Transverse colon (tissue), 4 donors: Measurements from ENCODE around the gene LRP1.

ENCODE experiments used
- EP300 ChIP-seq: sonication (generic); formaldehyde crosslinking; IDR thresholded peaks from one replicate; pipeline ENCODE4 v1.6.1; 2017; ENCODE audit warnings: antibody characterized with exemption, low read depth
- POLR2A ChIP-seq: fragments of 450-650 bp; IDR thresholded peaks from one replicate; pipeline ENCODE4 v1.6.1; 2016; ENCODE audit warnings: antibody characterized with exemption, mild to moderate bottlenecking, moderate library complexity
- POLR2AphosphoS5 ChIP-seq, 3 donors: sonication (generic); formaldehyde crosslinking; IDR thresholded peaks; one replicate each; pipeline ENCODE4 v1.6.1; 2016; ENCODE audit warnings: antibody characterized with exemption in 3 of 3
- TF ChIP-seq, protein P1 (sequence below), 5 experiments: fragments of 200-600 bp in 3 of 5; fragments of 450-650 bp in 2 of 5; sonication (generic) in 3 of 5; IDR thresholded peaks; 1 replicate in 2 of 5; 2 replicates in 3 of 5; pipeline ENCODE4 v1.5.1; 2016 to 2017; ENCODE audit warnings: antibody characterized with exemption in 5 of 5, inconsistent platforms in 3 of 5, mild to moderate bottlenecking in 2 of 5, moderate library complexity in 1 of 5

- TF ChIP-seq, protein P1, sequence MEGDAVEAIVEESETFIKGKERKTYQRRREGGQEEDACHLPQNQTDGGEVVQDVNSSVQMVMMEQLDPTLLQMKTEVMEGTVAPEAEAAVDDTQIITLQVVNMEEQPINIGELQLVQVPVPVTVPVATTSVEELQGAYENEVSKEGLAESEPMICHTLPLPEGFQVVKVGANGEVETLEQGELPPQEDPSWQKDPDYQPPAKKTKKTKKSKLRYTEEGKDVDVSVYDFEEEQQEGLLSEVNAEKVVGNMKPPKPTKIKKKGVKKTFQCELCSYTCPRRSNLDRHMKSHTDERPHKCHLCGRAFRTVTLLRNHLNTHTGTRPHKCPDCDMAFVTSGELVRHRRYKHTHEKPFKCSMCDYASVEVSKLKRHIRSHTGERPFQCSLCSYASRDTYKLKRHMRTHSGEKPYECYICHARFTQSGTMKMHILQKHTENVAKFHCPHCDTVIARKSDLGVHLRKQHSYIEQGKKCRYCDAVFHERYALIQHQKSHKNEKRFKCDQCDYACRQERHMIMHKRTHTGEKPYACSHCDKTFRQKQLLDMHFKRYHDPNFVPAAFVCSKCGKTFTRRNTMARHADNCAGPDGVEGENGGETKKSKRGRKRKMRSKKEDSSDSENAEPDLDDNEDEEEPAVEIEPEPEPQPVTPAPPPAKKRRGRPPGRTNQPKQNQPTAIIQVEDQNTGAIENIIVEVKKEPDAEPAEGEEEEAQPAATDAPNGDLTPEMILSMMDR (IDR thresholded peaks at IDR 0.05), result no peak
- peak; percentile 67 for TF ChIP-seq POLR2A
- TF ChIP-seq EP300, result no peak
- TF ChIP-seq POLR2AphosphoS5 (IDR thresholded peaks at IDR 0.05), result peak; percentile 94 to 95 (median 95)
Observed at GRCh38 chr12:57088354-57089270, 39.7 kb upstream of the LRP1 start, which contains the start of gene NAB2.
